ENCODE data around the gene SOX11. TPM values are rescaled to one million over a fixed set of nuclear protein-coding genes. Genes with fewer than 3 reads are reported as not detected.

Gene SOX11
- total RNA-seq, 2 experiments from 2014 or later = 7.7 to 13.0 TPM

DNA sequence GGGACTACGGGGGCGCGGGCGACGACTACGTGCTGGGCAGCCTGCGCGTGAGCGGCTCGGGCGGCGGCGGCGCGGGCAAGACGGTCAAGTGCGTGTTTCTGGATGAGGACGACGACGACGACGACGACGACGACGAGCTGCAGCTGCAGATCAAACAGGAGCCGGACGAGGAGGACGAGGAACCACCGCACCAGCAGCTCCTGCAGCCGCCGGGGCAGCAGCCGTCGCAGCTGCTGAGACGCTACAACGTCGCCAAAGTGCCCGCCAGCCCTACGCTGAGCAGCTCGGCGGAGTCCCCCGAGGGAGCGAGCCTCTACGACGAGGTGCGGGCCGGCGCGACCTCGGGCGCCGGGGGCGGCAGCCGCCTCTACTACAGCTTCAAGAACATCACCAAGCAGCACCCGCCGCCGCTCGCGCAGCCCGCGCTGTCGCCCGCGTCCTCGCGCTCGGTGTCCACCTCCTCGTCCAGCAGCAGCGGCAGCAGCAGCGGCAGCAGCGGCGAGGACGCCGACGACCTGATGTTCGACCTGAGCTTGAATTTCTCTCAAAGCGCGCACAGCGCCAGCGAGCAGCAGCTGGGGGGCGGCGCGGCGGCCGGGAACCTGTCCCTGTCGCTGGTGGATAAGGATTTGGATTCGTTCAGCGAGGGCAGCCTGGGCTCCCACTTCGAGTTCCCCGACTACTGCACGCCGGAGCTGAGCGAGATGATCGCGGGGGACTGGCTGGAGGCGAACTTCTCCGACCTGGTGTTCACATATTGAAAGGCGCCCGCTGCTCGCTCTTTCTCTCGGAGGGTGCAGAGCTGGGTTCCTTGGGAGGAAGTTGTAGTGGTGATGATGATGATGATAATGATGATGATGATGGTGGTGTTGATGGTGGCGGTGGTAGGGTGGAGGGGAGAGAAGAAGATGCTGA is 1.4 kb downstream of the SOX11 start:
- BruUV-seq (replicated peaks) = no TSS peak

DNA sequence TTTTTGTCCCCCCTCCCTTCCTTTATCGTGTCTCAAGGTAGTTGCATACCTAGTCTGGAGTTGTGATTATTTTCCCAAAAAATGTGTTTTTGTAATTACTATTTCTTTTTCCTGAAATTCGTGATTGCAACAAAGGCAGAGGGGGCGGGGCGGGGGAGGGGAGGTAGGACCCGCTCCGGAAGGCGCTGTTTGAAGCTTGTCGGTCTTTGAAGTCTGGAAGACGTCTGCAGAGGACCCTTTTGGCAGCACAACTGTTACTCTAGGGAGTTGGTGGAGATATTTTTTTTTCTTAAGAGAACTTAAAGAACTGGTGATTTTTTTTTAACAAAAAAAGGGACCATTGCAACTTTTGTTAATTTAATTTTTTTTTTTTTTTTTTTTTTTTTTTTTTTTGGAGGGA is 2.1 kb downstream of the SOX11 start:
- Histone ChIP-seq H4K20me1 (ENCODE audit: insufficient read depth, low read length) (no peaks in the 10 kb centered on the region), H2AFZ (ENCODE audit: low read length) (peak overlapping the region; percentile 75), H3K79me2 (ENCODE audit: insufficient read depth, low read depth, low read length) (peaks cover 32% of the 10 kb centered on the region), H3K9me2 (ENCODE audit: insufficient read depth, low read length) (no peaks in the 10 kb centered on the region), H3K4me2 (ENCODE audit: low read length) (peak overlapping the region; percentile 94), H3K36me3 (ENCODE audit: insufficient read depth, low read length) (no peaks in the 10 kb centered on the region), H3K9me3 (ENCODE audit: low read length) (no peaks in the 10 kb centered on the region), H3K4me1 (ENCODE audit: insufficient read depth, low read length, poor library complexity, severe bottlenecking) (peaks cover 21% of the 10 kb centered on the region), H3K4me3 (ENCODE audit: low read depth, low read length, poor library complexity, severe bottlenecking) (peak overlapping the region; percentile 74), H3K27ac (ENCODE audit: low read depth, low read length, poor library complexity, severe bottlenecking) (peak overlapping the region; percentile 94)
- intact Hi-C loops (cut with micrococcal nuclease; ENCODE audit: unreplicated experiment) = no loop called here
- POLR2A ChIA-PET = interaction anchor here (0.5 to 3.9 kb wide), 20 partner anchors 8 to 1115 kb away, joined by 3 to 29 read pairs (median 4); no protein-coding TSS in a partner anchor
- no peak for TF ChIP-seq EZH2phosphoT487 (IDR thresholded peaks at IDR 0.05; ENCODE audit: borderline replicate concordance, low read depth, low read length)
- TF ChIP-seq, protein P1, sequence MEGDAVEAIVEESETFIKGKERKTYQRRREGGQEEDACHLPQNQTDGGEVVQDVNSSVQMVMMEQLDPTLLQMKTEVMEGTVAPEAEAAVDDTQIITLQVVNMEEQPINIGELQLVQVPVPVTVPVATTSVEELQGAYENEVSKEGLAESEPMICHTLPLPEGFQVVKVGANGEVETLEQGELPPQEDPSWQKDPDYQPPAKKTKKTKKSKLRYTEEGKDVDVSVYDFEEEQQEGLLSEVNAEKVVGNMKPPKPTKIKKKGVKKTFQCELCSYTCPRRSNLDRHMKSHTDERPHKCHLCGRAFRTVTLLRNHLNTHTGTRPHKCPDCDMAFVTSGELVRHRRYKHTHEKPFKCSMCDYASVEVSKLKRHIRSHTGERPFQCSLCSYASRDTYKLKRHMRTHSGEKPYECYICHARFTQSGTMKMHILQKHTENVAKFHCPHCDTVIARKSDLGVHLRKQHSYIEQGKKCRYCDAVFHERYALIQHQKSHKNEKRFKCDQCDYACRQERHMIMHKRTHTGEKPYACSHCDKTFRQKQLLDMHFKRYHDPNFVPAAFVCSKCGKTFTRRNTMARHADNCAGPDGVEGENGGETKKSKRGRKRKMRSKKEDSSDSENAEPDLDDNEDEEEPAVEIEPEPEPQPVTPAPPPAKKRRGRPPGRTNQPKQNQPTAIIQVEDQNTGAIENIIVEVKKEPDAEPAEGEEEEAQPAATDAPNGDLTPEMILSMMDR (conservative IDR thresholded peaks at IDR 0.05; ENCODE audit: low read length) = no peak
- peak; percentile 81 for DNase-seq (ENCODE audit: low spot score)
- CTCF ChIA-PET (ENCODE audit: unreplicated experiment) = no interaction called here
- no TSS peak for BruUV-seq (replicated peaks)

More for the DNA sequence above, 1.4 kb downstream of the SOX11 start:
- H3K4me2 ChIP-seq (ENCODE audit: low read length) = peak overlapping the region; percentile 94
- intact Hi-C loops (cut with micrococcal nuclease; ENCODE audit: unreplicated experiment) = no loop called here
- H4K20me1 ChIP-seq (ENCODE audit: insufficient read depth, low read length) = no peaks in the 10 kb centered on the region
- peak overlapping the region; percentile 75 for H2AFZ ChIP-seq (ENCODE audit: low read length)
- ChIA-PET POLR2A (interaction anchor here (0.5 to 3.9 kb wide), 11 partner anchors 9 to 1111 kb away, joined by 3 to 29 read pairs (median 5); no protein-coding TSS in a partner anchor), CTCF (ENCODE audit: unreplicated experiment) (no interaction called here)
- peaks cover 25% of the 10 kb centered on the region for H3K79me2 ChIP-seq (ENCODE audit: insufficient read depth, low read depth, low read length)
- peaks cover 13% of the 10 kb centered on the region for H3K4me1 ChIP-seq (ENCODE audit: insufficient read depth, low read length, poor library complexity, severe bottlenecking)
- DNase-seq (ENCODE audit: low spot score) = peak; percentile 34
- peak overlapping the region; percentile 94 for H3K27ac ChIP-seq (ENCODE audit: low read depth, low read length, poor library complexity, severe bottlenecking)
- H3K36me3 ChIP-seq (ENCODE audit: insufficient read depth, low read length) = no peaks in the 10 kb centered on the region
- TF ChIP-seq, protein P1 (conservative IDR thresholded peaks at IDR 0.05; ENCODE audit: low read length) = no peak
- TF ChIP-seq EZH2phosphoT487 (IDR thresholded peaks at IDR 0.05; ENCODE audit: borderline replicate concordance, low read depth, low read length) = no peak
- no peaks in the 10 kb centered on the region for H3K9me2 ChIP-seq (ENCODE audit: insufficient read depth, low read length)
- no peaks in the 10 kb centered on the region for H3K9me3 ChIP-seq (ENCODE audit: low read length)
- peak overlapping the region; percentile 74 for H3K4me3 ChIP-seq (ENCODE audit: low read depth, low read length, poor library complexity, severe bottlenecking)
